K562 (cell line): ENCODE results near the gene NR1D2. TPM values are rescaled to one million over a fixed set of nuclear protein-coding genes. Genes with fewer than 3 reads are reported as not detected.

ENCODE experiments used
- ATF2 ChIP-seq: sonication (generic); formaldehyde crosslinking; IDR thresholded peaks from 2 replicates; pipeline ENCODE4 v1.8.1; 2022; ENCODE audit warnings: missing genetic modification reagents
- CBX1 ChIP-seq: sonication (generic); IDR thresholded peaks from 2 replicates; pipeline ENCODE4 v1.6.1; 2016; ENCODE audit warnings: antibody characterized with exemption, low read depth, mild to moderate bottlenecking
- CBX3 ChIP-seq, 2 experiments: IDR thresholded peaks; 1 replicate in 1 of 2; 2 replicates in 1 of 2; pipeline ENCODE4 v1.6.1; 2012; ENCODE audit warnings: inconsistent platforms in 2 of 2, low read length in 2 of 2, borderline replicate concordance in 1 of 2, control low read depth in 1 of 2
- COPS2 ChIP-seq: fragments of 450-650 bp; conservative IDR thresholded peaks from 2 replicates; pipeline ENCODE4 v1.6.1; 2016; ENCODE audit warnings: mild to moderate bottlenecking, moderate library complexity
- CSDE1 ChIP-seq, 2 experiments: fragments of 450-650 bp; IDR thresholded peaks; 2 replicates each; pipeline ENCODE4 v1.6.1; 2016; ENCODE audit warnings: mild to moderate bottlenecking in 1 of 2
- DEAF1 ChIP-seq: fragments of 450-650 bp; formaldehyde crosslinking; IDR thresholded peaks from 2 replicates; pipeline ENCODE4 v1.4.0; 2020; ENCODE audit warnings: mild to moderate bottlenecking, moderate library complexity
- FOXA3 ChIP-seq, 2 experiments: fragments of 450-650 bp in 1 of 2; sonication (generic) in 1 of 2; formaldehyde crosslinking; IDR thresholded peaks in 1 of 2; conservative IDR thresholded peaks in 1 of 2; 2 replicates each; pipeline versions ENCODE4 v1.4.0 to v1.8.0; 2020 to 2022; ENCODE audit warnings: mild to moderate bottlenecking in 2 of 2, missing genetic modification reagents in 1 of 2
- HMG20A ChIP-seq: fragments of 450-650 bp; formaldehyde crosslinking; conservative IDR thresholded peaks from 2 replicates; pipeline ENCODE4 v1.4.0; 2020; ENCODE audit warnings: mild to moderate bottlenecking, mixed read lengths
- LCOR ChIP-seq: sonication (generic); formaldehyde crosslinking; IDR thresholded peaks from 2 replicates; pipeline ENCODE4 v1.8.0; 2022; ENCODE audit warnings: mild to moderate bottlenecking, missing genetic modification reagents
- NFE2L1 ChIP-seq: fragments of 450-650 bp; IDR thresholded peaks from 2 replicates; pipeline ENCODE4 v1.6.1; 2016; ENCODE audit warnings: missing genetic modification characterization, low read depth, mild to moderate bottlenecking, missing compliant biosample characterization, moderate library complexity, borderline replicate concordance
- NFYB ChIP-seq: IDR thresholded peaks from 2 replicates; pipeline ENCODE4 v1.6.1; 2011; ENCODE audit warnings: mild to moderate bottlenecking, moderate library complexity; ENCODE audit not compliant: insufficient read length; ENCODE audit errors: extremely low read depth
- PCBP2 ChIP-seq: fragments of 200-400 bp; formaldehyde crosslinking; IDR thresholded peaks from 2 replicates; pipeline ENCODE4 v1.6.1; 2018; ENCODE audit warnings: low read length, low read depth, mild to moderate bottlenecking, moderate library complexity; ENCODE audit not compliant: poor library complexity, severe bottlenecking
- PHF8 ChIP-seq: fragments of 200-600 bp; sonication (generic); IDR thresholded peaks from 2 replicates; pipeline ENCODE4 v1.6.1; 2012; ENCODE audit warnings: mixed run types, mild to moderate bottlenecking, inconsistent platforms, low read length, moderate library complexity, borderline replicate concordance
- RFX5 ChIP-seq: IDR thresholded peaks from 2 replicates; pipeline ENCODE4 v1.6.1; 2011; ENCODE audit warnings: low read depth, mild to moderate bottlenecking, improper control_type of control experiment, low read length
- STAT5B ChIP-seq: fragments of 250-450 bp; sonication (Bioruptor Pico); IDR thresholded peaks from 2 replicates; pipeline ENCODE4 v1.8.0; 2021; ENCODE audit warnings: mild to moderate bottlenecking, inconsistent platforms
- TAL1 ChIP-seq: fragments of 450-650 bp; IDR thresholded peaks from 2 replicates; pipeline ENCODE4 v1.6.1; 2016; ENCODE audit warnings: mild to moderate bottlenecking
- ZNF740 ChIP-seq, 3 experiments: fragments of 200-800 bp in 1 of 3; sonication (Bioruptor generic) in 1 of 3; sonication (generic) in 1 of 3; formaldehyde crosslinking in 1 of 3; IDR thresholded peaks; 2 replicates each; pipeline versions ENCODE4 v1.6.1 to v1.8.0; 2016 to 2022; ENCODE audit warnings: mild to moderate bottlenecking in 2 of 3, missing compliant biosample characterization in 2 of 3, missing genetic modification characterization in 2 of 3, missing genetic modification reagents in 1 of 3
- ZNF79 ChIP-seq: fragments of 250-450 bp; sonication (Bioruptor Pico); IDR thresholded peaks from 2 replicates; pipeline ENCODE4 v1.4.0; 2020; ENCODE audit warnings: low read depth, mild to moderate bottlenecking, moderate library complexity
- polyA plus RNA-seq, 8 experiments: library from polyadenylated mRNA; depleted of rRNA in 4 of 8; stranded (reverse) in 5 of 8; unstranded in 3 of 8; fragments of >200 nt; fragmentation: Nextera tagmentation in 2 of 8; fragmentation: Illumina TruSeq in 1 of 8; extraction: Ambion mirVana in 2 of 8; extraction: Trizol in 1 of 8; gene quantifications; 2 replicates each; pipeline versions ENCODE4 v1.2.1 to v1.2.3, GENCODE V29; 2011 to 2014; ENCODE audit warnings: inconsistent platforms in 1 of 8, missing spikeins in 1 of 8
- total RNA-seq, 7 experiments: library from RNA; depleted of rRNA in 6 of 7; stranded (reverse); fragments of >200 nt in 6 of 7; fragmentation: Illumina TruSeq in 2 of 7; extraction: Trizol in 2 of 7; gene quantifications; 2 replicates each; pipeline versions ENCODE4 v1.2.1 to v1.2.3, GENCODE V29; 2011 to 2021; ENCODE audit warnings: low replicate concordance in 1 of 7
- TF ChIP-seq, protein P1 (sequence below), 2 experiments: fragments of 450-650 bp in 1 of 2; IDR thresholded peaks; 2 replicates each; pipeline ENCODE4 v1.6.1; 2011 to 2017; ENCODE audit warnings: low read depth in 2 of 2, antibody characterized with exemption in 1 of 2, borderline replicate concordance in 1 of 2, low read length in 1 of 2, mild to moderate bottlenecking in 1 of 2, mixed read lengths in 1 of 2; ENCODE audit not compliant: control insufficient read depth in 1 of 2

Gene NR1D2
- total and polyA plus RNA-seq, 9 of the 15 experiments (the other 6 are each of a cell fraction or from before 2014, with no cell fraction given) = 1.2 to 5.5 (median 2.9) TPM

GRCh38 chr3:23945913-23946687 is 1.0 kb downstream of the NR1D2 start (continued):
- TF ChIP-seq FOXA3 (CRISPR knock-in tag; conservative IDR thresholded peaks at IDR 0.05 in 1 of 2, IDR thresholded peaks at IDR 0.05 in 1 of 2) (peak in 1 of 2 experiments; percentile 17; a peak in 2 of 4 replicates), CSDE1 (IDR thresholded peaks at IDR 0.05) (no peak; a peak in 1 of 4 replicates), RFX5 (no peak), LCOR (CRISPR knock-in tag) (no peak), STAT5B (CRISPR knock-in tag) (no peak), DEAF1 (CRISPR knock-in tag) (no peak), PHF8 (peak; percentile 71; the same call in 1 of the 2 replicates), TAL1 (no peak), HMG20A (no peak), PCBP2 (no peak), ATF2 (CRISPR knock-in tag) (no peak), NFE2L1 (tag) (no peak), ZNF79 (CRISPR knock-in tag) (no peak), NFYB (no peak), ZNF740 (CRISPR knock-in tag; IDR thresholded peaks at IDR 0.05) (peak; percentile 52), ZNF740 (tag; IDR thresholded peaks at IDR 0.05) (no peak), CBX3 (IDR thresholded peaks at IDR 0.05; ENCODE audit: borderline replicate concordance in 1 of 2, low read length in 2 of 2) (no peak), COPS2 (no peak), CBX1 (peak; percentile 49; the same call in 1 of the 2 replicates)
- TF ChIP-seq, protein P1, sequence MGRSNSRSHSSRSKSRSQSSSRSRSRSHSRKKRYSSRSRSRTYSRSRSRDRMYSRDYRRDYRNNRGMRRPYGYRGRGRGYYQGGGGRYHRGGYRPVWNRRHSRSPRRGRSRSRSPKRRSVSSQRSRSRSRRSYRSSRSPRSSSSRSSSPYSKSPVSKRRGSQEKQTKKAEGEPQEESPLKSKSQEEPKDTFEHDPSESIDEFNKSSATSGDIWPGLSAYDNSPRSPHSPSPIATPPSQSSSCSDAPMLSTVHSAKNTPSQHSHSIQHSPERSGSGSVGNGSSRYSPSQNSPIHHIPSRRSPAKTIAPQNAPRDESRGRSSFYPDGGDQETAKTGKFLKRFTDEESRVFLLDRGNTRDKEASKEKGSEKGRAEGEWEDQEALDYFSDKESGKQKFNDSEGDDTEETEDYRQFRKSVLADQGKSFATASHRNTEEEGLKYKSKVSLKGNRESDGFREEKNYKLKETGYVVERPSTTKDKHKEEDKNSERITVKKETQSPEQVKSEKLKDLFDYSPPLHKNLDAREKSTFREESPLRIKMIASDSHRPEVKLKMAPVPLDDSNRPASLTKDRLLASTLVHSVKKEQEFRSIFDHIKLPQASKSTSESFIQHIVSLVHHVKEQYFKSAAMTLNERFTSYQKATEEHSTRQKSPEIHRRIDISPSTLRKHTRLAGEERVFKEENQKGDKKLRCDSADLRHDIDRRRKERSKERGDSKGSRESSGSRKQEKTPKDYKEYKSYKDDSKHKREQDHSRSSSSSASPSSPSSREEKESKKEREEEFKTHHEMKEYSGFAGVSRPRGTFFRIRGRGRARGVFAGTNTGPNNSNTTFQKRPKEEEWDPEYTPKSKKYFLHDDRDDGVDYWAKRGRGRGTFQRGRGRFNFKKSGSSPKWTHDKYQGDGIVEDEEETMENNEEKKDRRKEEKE (IDR thresholded peaks at IDR 0.05; ENCODE audit: borderline replicate concordance in 1 of 2, control insufficient read depth in 1 of 2, low read depth in 2 of 2, low read length in 1 of 2) = no peak
